Measurements from ENCODE around the gene ZC3HAV1.
"Not testable (repeated sequence)": the region's sequence is repeated elsewhere in the genome, so short reads cannot be mapped to it uniquely, and the experiment has no call there.

ZC3HAV1 gene

GRCh38 chr7:139025861-139026260 is 83.7 kb downstream of the ZC3HAV1 start:
- H3K4me3 ChIP-seq (ENCODE audit: low read length in 2 of 2): not testable (repeated sequence)

GRCh38 chr7:139023076-139023475 is 86.4 kb downstream of the ZC3HAV1 start:
- Histone ChIP-seq H3K9me3 (ENCODE audit: control insufficient read depth in 2 of 2, low read length in 2 of 2) (no peaks in the 10 kb centered on the region), H3K27me3 (ENCODE audit: control insufficient read depth in 1 of 2, insufficient read depth in 2 of 2, low read length in 2 of 2) (no peaks in the 10 kb centered on the region), H3K27ac (ENCODE audit: low read length) (no peak overlapping the region), H3K36me3 (ENCODE audit: control insufficient read depth in 2 of 2, insufficient read depth in 2 of 2, low read length in 2 of 2) (peaks cover 20% of the 10 kb centered on the region in 2 donors), H3K9ac (ENCODE audit: low read length in 2 of 2) (no peak overlapping the region), H3K4me3 (ENCODE audit: low read length in 2 of 2) (no peak overlapping the region), H3K4me1 (ENCODE audit: control insufficient read depth, insufficient read depth, low read length) (no peaks in the 10 kb centered on the region)

More at GRCh38 chr7:139025861-139026260, 83.7 kb downstream of the ZC3HAV1 start:
- H3K9me3 ChIP-seq (ENCODE audit: control insufficient read depth in 2 of 2, low read length in 2 of 2); H3K27ac ChIP-seq (ENCODE audit: low read length); H3K27me3 ChIP-seq (ENCODE audit: control insufficient read depth in 1 of 2, insufficient read depth in 2 of 2, low read length in 2 of 2); H3K4me1 ChIP-seq (ENCODE audit: control insufficient read depth, insufficient read depth, low read length); H3K9ac ChIP-seq (ENCODE audit: low read length in 2 of 2): not testable (repeated sequence)
- peaks cover 26 to 30% of the 10 kb centered on the region in 2 donors for H3K36me3 ChIP-seq (ENCODE audit: control insufficient read depth in 2 of 2, insufficient read depth in 2 of 2, low read length in 2 of 2)

GRCh38 chr7:139022286-139022685 is 87.2 kb downstream of the ZC3HAV1 start:
- Histone ChIP-seq H3K4me3 (ENCODE audit: low read length in 2 of 2) (no peak overlapping the region), H3K27me3 (ENCODE audit: control insufficient read depth in 1 of 2, insufficient read depth in 2 of 2, low read length in 2 of 2) (no peaks in the 10 kb centered on the region), H3K27ac (ENCODE audit: low read length) (no peak overlapping the region), H3K36me3 (ENCODE audit: control insufficient read depth in 2 of 2, insufficient read depth in 2 of 2, low read length in 2 of 2) (peaks cover 20% of the 10 kb centered on the region in 2 donors), H3K9me3 (ENCODE audit: control insufficient read depth in 2 of 2, low read length in 2 of 2) (no peaks in the 10 kb centered on the region), H3K9ac (ENCODE audit: low read length in 2 of 2) (no peak overlapping the region), H3K4me1 (ENCODE audit: control insufficient read depth, insufficient read depth, low read length) (no peaks in the 10 kb centered on the region)

- Histone ChIP-seq H3K9ac (ENCODE audit: low read length in 2 of 2) (no peak overlapping the region), H3K27ac (ENCODE audit: low read length) (no peak overlapping the region), H3K27me3 (ENCODE audit: control insufficient read depth in 1 of 2, insufficient read depth in 2 of 2, low read length in 2 of 2) (no peaks in the 10 kb centered on the region), H3K9me3 (ENCODE audit: control insufficient read depth in 2 of 2, low read length in 2 of 2) (no peaks in the 10 kb centered on the region), H3K36me3 (ENCODE audit: control insufficient read depth in 2 of 2, insufficient read depth in 2 of 2, low read length in 2 of 2) (peaks cover 4 to 10% of the 10 kb centered on the region in 2 donors), H3K4me3 (ENCODE audit: low read length in 2 of 2) (no peak overlapping the region), H3K4me1 (ENCODE audit: control insufficient read depth, insufficient read depth, low read length) (no peaks in the 10 kb centered on the region)
These were observed 90.6 kb downstream of the ZC3HAV1 start for GRCh38 chr7:139018910-139019309.

GRCh38 chr7:139016931-139017511 is 92.5 kb downstream of the ZC3HAV1 start:
- no peaks in the 10 kb centered on the region for H3K27me3 ChIP-seq (ENCODE audit: control insufficient read depth in 1 of 2, insufficient read depth in 2 of 2, low read length in 2 of 2)
- H3K27ac ChIP-seq (ENCODE audit: low read length): no peak overlapping the region
- no peaks in the 10 kb centered on the region for H3K4me1 ChIP-seq (ENCODE audit: control insufficient read depth, insufficient read depth, low read length)
- no peak overlapping the region for H3K9ac ChIP-seq (ENCODE audit: low read length in 2 of 2)
- H3K9me3 ChIP-seq (ENCODE audit: control insufficient read depth in 2 of 2, low read length in 2 of 2): no peaks in the 10 kb centered on the region
- H3K4me3 ChIP-seq (ENCODE audit: low read length in 2 of 2): no peak overlapping the region
- H3K36me3 ChIP-seq (ENCODE audit: control insufficient read depth in 2 of 2, insufficient read depth in 2 of 2, low read length in 2 of 2): peaks cover 0 to 2% of the 10 kb centered on the region in 2 donors

- no peaks in the 10 kb centered on the region for H3K4me1 ChIP-seq (ENCODE audit: control insufficient read depth, insufficient read depth, low read length)
- H3K9me3 ChIP-seq (ENCODE audit: control insufficient read depth in 2 of 2, low read length in 2 of 2): no peaks in the 10 kb centered on the region
- no peaks in the 10 kb centered on the region for H3K27me3 ChIP-seq (ENCODE audit: control insufficient read depth in 1 of 2, insufficient read depth in 2 of 2, low read length in 2 of 2)
- no peaks in the 10 kb centered on the region for H3K36me3 ChIP-seq (ENCODE audit: control insufficient read depth in 2 of 2, insufficient read depth in 2 of 2, low read length in 2 of 2)
- H3K4me3 ChIP-seq (ENCODE audit: low read length in 2 of 2): no peak overlapping the region
- no peak overlapping the region for H3K27ac ChIP-seq (ENCODE audit: low read length)
- H3K9ac ChIP-seq (ENCODE audit: low read length in 2 of 2): no peak overlapping the region
These were observed 98.1 kb downstream of the ZC3HAV1 start for GRCh38 chr7:139011373-139011772.

- no peaks in the 10 kb centered on the region for H3K36me3 ChIP-seq (ENCODE audit: control insufficient read depth in 2 of 2, insufficient read depth in 2 of 2, low read length in 2 of 2)
- H3K4me3 ChIP-seq (ENCODE audit: low read length in 2 of 2): no peak overlapping the region
- no peak overlapping the region for H3K27ac ChIP-seq (ENCODE audit: low read length)
- H3K27me3 ChIP-seq (ENCODE audit: control insufficient read depth in 1 of 2, insufficient read depth in 2 of 2, low read length in 2 of 2): no peaks in the 10 kb centered on the region
- H3K9me3 ChIP-seq (ENCODE audit: control insufficient read depth in 2 of 2, low read length in 2 of 2): no peaks in the 10 kb centered on the region
- no peak overlapping the region for H3K9ac ChIP-seq (ENCODE audit: low read length in 2 of 2)
- no peaks in the 10 kb centered on the region for H3K4me1 ChIP-seq (ENCODE audit: control insufficient read depth, insufficient read depth, low read length)
These were observed 105.0 kb downstream of the ZC3HAV1 start for GRCh38 chr7:139004321-139005090.

GRCh38 chr7:138999414-138999813 is 110.1 kb downstream of the ZC3HAV1 start:
- Histone ChIP-seq H3K4me1 (ENCODE audit: control insufficient read depth, insufficient read depth, low read length) (no peaks in the 10 kb centered on the region), H3K27me3 (ENCODE audit: control insufficient read depth in 1 of 2, insufficient read depth in 2 of 2, low read length in 2 of 2) (no peaks in the 10 kb centered on the region), H3K36me3 (ENCODE audit: control insufficient read depth in 2 of 2, insufficient read depth in 2 of 2, low read length in 2 of 2) (no peaks in the 10 kb centered on the region), H3K9ac (ENCODE audit: low read length in 2 of 2) (no peak overlapping the region), H3K4me3 (ENCODE audit: low read length in 2 of 2) (no peak overlapping the region), H3K9me3 (ENCODE audit: control insufficient read depth in 2 of 2, low read length in 2 of 2) (no peaks in the 10 kb centered on the region), H3K27ac (ENCODE audit: low read length) (no peak overlapping the region)

Data from stomach smooth muscle (tissue), 2 donors.